Measurements from ENCODE around the gene MYCN.

The MYCN gene

GRCh38 chr2:15939854-15940660 is at the start of gene MYCN:
TSS of gene MYCN (plus strand) at chr2:15940550. CDS start at chr2:15942065, 1,515 bp downstream.
- peak within 1 kb of the TSS; percentile 17 to 26 for H3K4me3 ChIP-seq (replicated peaks in 1 of 2; ENCODE audit: low read depth in 2 of 2, low read length in 2 of 2)
- peak; percentile 53 to 54 for DNase-seq (ENCODE audit: low read depth in 2 of 2)

GRCh38 chr2:15890936-15891905 is 49.1 kb upstream of the MYCN start:
- H3K4me3 ChIP-seq (replicated peaks in 1 of 2; ENCODE audit: low read depth in 2 of 2, low read length in 2 of 2) = no peak overlapping the region
- no peak for TF ChIP-seq CTCF (IDR thresholded peaks at IDR 0.05; ENCODE audit: low read depth, low read length)
- DNase-seq (ENCODE audit: low read depth in 2 of 2) = peak in 1 of 2 donors; percentile 7

More at GRCh38 chr2:15939854-15940660, at the start of gene MYCN:
- TF ChIP-seq CTCF (IDR thresholded peaks at IDR 0.05; ENCODE audit: low read depth, low read length) = no peak

- DNase-seq (ENCODE audit: low read depth in 2 of 2) = no peak
- H3K4me3 ChIP-seq (replicated peaks in 1 of 2; ENCODE audit: low read depth in 2 of 2, low read length in 2 of 2) = no peak overlapping the region
- no peak for TF ChIP-seq CTCF (IDR thresholded peaks at IDR 0.05; ENCODE audit: low read depth, low read length)
Observed at GRCh38 chr2:15892151-15892880, 48.0 kb upstream of the MYCN start.

GRCh38 chr2:15893085-15893484 is 47.3 kb upstream of the MYCN start:
- TF ChIP-seq CTCF (IDR thresholded peaks at IDR 0.05; ENCODE audit: low read depth, low read length) = no peak
- DNase-seq (ENCODE audit: low read depth in 2 of 2) = no peak
- no peak overlapping the region for H3K4me3 ChIP-seq (replicated peaks in 1 of 2; ENCODE audit: low read depth in 2 of 2, low read length in 2 of 2)

- no peak for TF ChIP-seq CTCF (IDR thresholded peaks at IDR 0.05; ENCODE audit: low read depth, low read length)
- no peak overlapping the region for H3K4me3 ChIP-seq (replicated peaks in 1 of 2; ENCODE audit: low read depth in 2 of 2, low read length in 2 of 2)
- DNase-seq (ENCODE audit: low read depth in 2 of 2) = no peak
Observed at GRCh38 chr2:15893689-15894480, 46.5 kb upstream of the MYCN start.

Data from cardiac fibroblast (primary cell).